Breast epithelium (tissue), 4 donors: ENCODE results near the gene LRRTM1. TPM values are rescaled to one million over a fixed set of nuclear protein-coding genes. Genes with fewer than 3 reads are reported as not detected.
A peak's percentile ranks its signal among the peaks of the same experiment; 100 is the strongest.

Source experiments
- DNase-seq, 2 donors: peaks; one replicate each; pipeline ENCODE4 v3.0.0-alpha.2; 2019; ENCODE audit warnings: low spot score in 2 of 2
- H3K27ac ChIP-seq, 2 donors: fragments of 200-600 bp; sonication (generic) in 1 of 2; one replicate each; pipeline ENCODE4 v1.5.1; 2016 to 2019; ENCODE audit warnings: mild to moderate bottlenecking in 1 of 2
- H3K27me3 ChIP-seq, 2 donors: fragments of 200-600 bp; sonication (generic) in 1 of 2; one replicate each; pipeline versions ENCODE4 v1.5.1 to v1.6.0; 2017 to 2019; ENCODE audit warnings: control low read depth in 1 of 2, mild to moderate bottlenecking in 1 of 2
- H3K36me3 ChIP-seq: fragments of 200-600 bp; one replicate; pipeline ENCODE4 v1.5.1; 2019
- H3K4me1 ChIP-seq, 2 donors: fragments of 200-600 bp; sonication (generic); one replicate each; pipeline ENCODE4 v1.5.1; 2016 to 2019; ENCODE audit warnings: control low read depth in 1 of 2
- H3K4me3 ChIP-seq, 3 donors: fragments of 200-600 bp; sonication (generic); 1 replicate in 2 of 3; 2 replicates in 1 of 3; pipeline ENCODE4 v1.5.1; 2016 to 2019; ENCODE audit warnings: mild to moderate bottlenecking in 3 of 3, moderate library complexity in 2 of 3
- H3K9me3 ChIP-seq, 2 donors: fragments of 200-600 bp; sonication (generic) in 1 of 2; one replicate each; pipeline ENCODE4 v1.5.1; 2016 to 2019; ENCODE audit warnings: control low read depth in 1 of 2
- POLR2A ChIP-seq: fragments of 450-650 bp; IDR thresholded peaks from one replicate; pipeline ENCODE4 v1.6.1; 2016; ENCODE audit warnings: antibody characterized with exemption, mild to moderate bottlenecking, moderate library complexity
- POLR2AphosphoS5 ChIP-seq, 3 donors: sonication (generic); formaldehyde crosslinking; IDR thresholded peaks; one replicate each; pipeline ENCODE4 v1.6.1; 2017; ENCODE audit warnings: antibody characterized with exemption in 3 of 3
- intact Hi-C: fragments of 100-400 bp; cut with DNase I; formaldehyde crosslinking; loops from one replicate; pipeline ENCODE4 v1.15.1; 2023; ENCODE audit warnings: low total_unique reads
- total RNA-seq, 3 donors: library from RNA; depleted of rRNA; stranded (reverse); fragments of >200 nt; gene quantifications; one replicate each; pipeline ENCODE4 v1.1.0, GENCODE V29; 2016
- TF ChIP-seq, protein P1 (sequence below), 3 donors: fragments of 450-650 bp; IDR thresholded peaks; one replicate each; pipeline ENCODE4 v1.5.1; 2016 to 2017; ENCODE audit warnings: antibody characterized with exemption in 3 of 3, mild to moderate bottlenecking in 3 of 3, moderate library complexity in 3 of 3

Gene LRRTM1
- total RNA-seq, 3 donors from 2014 or later, result 0.15 TPM; not detected in 2

DNA sequence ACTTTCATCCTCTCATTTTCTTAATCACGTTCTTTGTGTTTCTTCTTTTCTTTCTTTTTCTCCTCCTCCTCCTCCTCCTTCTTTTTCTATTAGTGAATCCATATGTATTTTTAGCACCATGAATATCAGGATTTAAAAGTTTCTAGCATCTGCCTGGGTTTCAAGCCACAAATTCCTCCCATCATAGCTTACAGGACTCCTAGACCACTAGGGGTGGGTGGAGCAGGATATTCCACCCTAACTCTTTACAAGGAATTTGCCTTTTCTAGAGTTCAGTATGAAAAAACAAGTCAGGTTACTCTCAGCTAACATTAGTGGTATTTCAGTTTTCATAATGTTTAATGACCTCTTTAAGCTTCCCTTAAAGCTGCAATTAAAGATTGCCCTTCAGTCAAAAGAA is 19.1 kb upstream of the LRRTM1 start:
- no peaks in the 10 kb centered on the region for H3K9me3 ChIP-seq
- no peaks in the 10 kb centered on the region for H3K4me1 ChIP-seq
- peaks cover 0 to 19% of the 10 kb centered on the region in 2 donors for H3K27me3 ChIP-seq
- intact Hi-C loops, result no loop called here
- H3K36me3 ChIP-seq, result no peaks in the 10 kb centered on the region
- no peak for TF ChIP-seq POLR2AphosphoS5 (IDR thresholded peaks at IDR 0.05)
- TF ChIP-seq, protein P1, sequence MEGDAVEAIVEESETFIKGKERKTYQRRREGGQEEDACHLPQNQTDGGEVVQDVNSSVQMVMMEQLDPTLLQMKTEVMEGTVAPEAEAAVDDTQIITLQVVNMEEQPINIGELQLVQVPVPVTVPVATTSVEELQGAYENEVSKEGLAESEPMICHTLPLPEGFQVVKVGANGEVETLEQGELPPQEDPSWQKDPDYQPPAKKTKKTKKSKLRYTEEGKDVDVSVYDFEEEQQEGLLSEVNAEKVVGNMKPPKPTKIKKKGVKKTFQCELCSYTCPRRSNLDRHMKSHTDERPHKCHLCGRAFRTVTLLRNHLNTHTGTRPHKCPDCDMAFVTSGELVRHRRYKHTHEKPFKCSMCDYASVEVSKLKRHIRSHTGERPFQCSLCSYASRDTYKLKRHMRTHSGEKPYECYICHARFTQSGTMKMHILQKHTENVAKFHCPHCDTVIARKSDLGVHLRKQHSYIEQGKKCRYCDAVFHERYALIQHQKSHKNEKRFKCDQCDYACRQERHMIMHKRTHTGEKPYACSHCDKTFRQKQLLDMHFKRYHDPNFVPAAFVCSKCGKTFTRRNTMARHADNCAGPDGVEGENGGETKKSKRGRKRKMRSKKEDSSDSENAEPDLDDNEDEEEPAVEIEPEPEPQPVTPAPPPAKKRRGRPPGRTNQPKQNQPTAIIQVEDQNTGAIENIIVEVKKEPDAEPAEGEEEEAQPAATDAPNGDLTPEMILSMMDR (IDR thresholded peaks at IDR 0.05), result no peak
- TF ChIP-seq POLR2A, result no peak
- H3K27ac ChIP-seq, result no peak overlapping the region
- DNase-seq, result no peak
- H3K4me3 ChIP-seq, result no peak overlapping the region

DNA sequence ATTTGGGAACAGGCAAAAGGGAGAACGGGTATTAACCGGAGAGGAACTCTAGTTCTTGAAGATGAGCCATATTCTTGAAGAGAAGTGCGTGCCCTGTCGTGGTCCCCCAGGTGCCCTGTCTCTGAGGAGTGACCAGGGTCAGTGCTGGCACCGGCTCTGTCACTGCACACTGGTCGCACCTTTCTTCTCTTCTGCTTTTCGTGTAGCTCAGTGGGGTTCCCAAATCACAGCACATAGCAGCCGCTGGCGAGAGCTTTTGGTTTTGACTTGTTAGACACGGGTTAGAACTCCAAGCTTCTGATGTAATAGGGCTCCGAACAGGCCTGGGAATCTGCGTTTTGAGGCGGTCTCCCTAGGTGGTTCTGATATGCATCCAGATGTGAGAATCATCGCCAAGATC is 18.4 kb upstream of the LRRTM1 start:
- TF ChIP-seq, protein P1 (IDR thresholded peaks at IDR 0.05), result no peak
- no peak for TF ChIP-seq POLR2AphosphoS5 (IDR thresholded peaks at IDR 0.05)
- no peak for TF ChIP-seq POLR2A
- DNase-seq, result no peak
- H3K4me3 ChIP-seq, result no peak overlapping the region
- intact Hi-C loops, result no loop called here
- no peaks in the 10 kb centered on the region for H3K36me3 ChIP-seq
- no peak overlapping the region for H3K27ac ChIP-seq
- H3K4me1 ChIP-seq, result no peaks in the 10 kb centered on the region
- no peaks in the 10 kb centered on the region for H3K9me3 ChIP-seq
- peaks cover 0 to 19% of the 10 kb centered on the region in 2 donors for H3K27me3 ChIP-seq

DNA sequence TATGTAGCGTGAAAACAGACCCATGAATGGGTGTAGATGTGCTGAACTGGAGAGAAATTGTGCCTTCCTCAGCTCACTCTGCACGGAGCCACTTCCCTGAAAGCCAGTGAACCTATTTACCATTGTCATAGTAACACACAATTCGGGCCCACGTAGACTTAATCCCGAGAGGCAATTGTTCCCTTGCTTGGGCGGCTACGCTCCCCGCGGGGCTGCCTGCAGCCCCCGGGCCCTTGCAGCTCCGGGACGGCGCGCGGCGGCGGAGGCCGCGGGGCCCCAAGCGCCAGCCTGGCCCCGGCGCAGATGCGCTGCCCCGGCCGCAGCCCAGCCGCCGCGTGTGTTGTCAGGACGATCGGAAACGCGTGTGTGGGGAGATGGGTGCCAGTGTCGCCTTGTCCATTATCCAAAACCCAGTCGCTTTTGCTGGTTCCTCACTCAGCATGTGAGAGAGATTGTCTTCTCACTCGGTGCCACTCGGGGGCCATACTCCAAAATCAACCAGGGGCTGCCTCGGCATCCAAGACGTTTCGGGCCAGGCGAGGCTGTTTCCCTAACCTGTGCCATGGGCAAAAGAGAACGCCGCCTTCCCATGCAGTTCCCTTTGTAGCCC is 17.9 kb upstream of the LRRTM1 start:
- Histone ChIP-seq H3K9me3 (no peaks in the 10 kb centered on the region), H3K4me3 (peak overlapping the region in 1 of 3 donors; percentile 28), H3K36me3 (no peaks in the 10 kb centered on the region), H3K27me3 (peaks cover 0 to 19% of the 10 kb centered on the region in 2 donors), H3K27ac (no peak overlapping the region), H3K4me1 (no peaks in the 10 kb centered on the region)
- no peak for DNase-seq
- intact Hi-C loops, result no loop called here
- TF ChIP-seq, protein P1 (IDR thresholded peaks at IDR 0.05), result no peak
- TF ChIP-seq POLR2AphosphoS5 (IDR thresholded peaks at IDR 0.05) (no peak), POLR2A (no peak)

DNA sequence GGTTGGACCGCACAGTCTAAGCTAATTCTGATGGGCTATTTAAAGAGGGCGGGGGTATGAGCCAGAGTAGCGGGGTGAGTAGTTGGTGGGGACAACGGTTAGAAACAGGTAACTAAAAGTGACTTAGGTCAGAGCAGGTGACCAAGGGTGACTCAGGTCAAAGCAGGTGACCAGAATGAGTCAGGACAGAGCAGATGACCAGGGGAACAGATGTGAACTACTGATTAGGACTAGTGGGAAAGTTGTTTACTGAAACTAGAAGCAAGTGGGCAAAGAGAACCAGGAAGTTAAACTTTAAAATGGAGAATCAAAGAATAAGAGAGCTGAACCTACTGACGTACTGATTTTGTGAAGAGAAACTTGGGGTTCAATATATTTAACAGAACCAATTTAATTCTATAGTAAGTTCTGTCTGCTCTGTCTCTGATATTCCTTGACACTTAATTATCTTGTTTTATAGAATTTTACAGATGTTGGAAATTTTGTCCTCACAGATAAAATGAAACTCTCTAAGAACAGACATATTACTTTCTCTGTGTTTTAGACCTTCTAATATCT is 7.8 kb upstream of the LRRTM1 start:
- Histone ChIP-seq H3K4me3 (no peak overlapping the region), H3K9me3 (no peaks in the 10 kb centered on the region), H3K4me1 (no peaks in the 10 kb centered on the region), H3K36me3 (no peaks in the 10 kb centered on the region), H3K27ac (no peak overlapping the region), H3K27me3 (no peaks in the 10 kb centered on the region)
- intact Hi-C loops, result no loop called here
- DNase-seq, result no peak
- no peak for TF ChIP-seq POLR2A
- TF ChIP-seq POLR2AphosphoS5 (IDR thresholded peaks at IDR 0.05), result no peak
- TF ChIP-seq, protein P1 (IDR thresholded peaks at IDR 0.05), result no peak

DNA sequence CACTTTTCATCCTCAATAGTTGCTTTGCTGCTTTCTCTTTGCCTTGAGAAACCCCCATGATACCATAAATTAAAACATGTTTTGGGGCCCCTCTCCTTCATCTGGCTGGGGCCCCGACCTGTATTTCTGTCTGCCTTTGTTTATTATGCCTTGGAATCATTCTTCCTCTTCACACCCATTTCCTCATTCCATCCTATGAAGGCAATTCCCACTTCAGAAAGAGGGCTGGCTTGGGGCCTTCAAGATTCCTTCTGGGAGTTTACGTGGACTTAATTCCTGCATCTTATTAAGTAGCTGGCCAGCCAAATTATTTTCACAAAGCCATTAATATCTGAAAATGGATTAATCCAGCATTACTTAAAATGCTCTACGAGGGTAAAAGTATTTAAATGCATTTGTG is 6.8 kb upstream of the LRRTM1 start:
- Histone ChIP-seq H3K27ac (no peak overlapping the region), H3K36me3 (no peaks in the 10 kb centered on the region), H3K9me3 (no peaks in the 10 kb centered on the region), H3K4me3 (no peak overlapping the region), H3K27me3 (no peaks in the 10 kb centered on the region), H3K4me1 (no peaks in the 10 kb centered on the region)
- DNase-seq, result no peak
- TF ChIP-seq POLR2A (no peak), POLR2AphosphoS5 (IDR thresholded peaks at IDR 0.05) (no peak)
- TF ChIP-seq, protein P1 (IDR thresholded peaks at IDR 0.05), result no peak
- intact Hi-C loops, result no loop called here
